SHP77 treated with DMSO at 0.1 percent for 48 hours (cell line): Measurements from ENCODE around the gene EQTN.

Experiments used
- DNase-seq: peaks from one replicate; lab custom pipeline; 2025; lab: John Stamatoyannopoulos, UW

The EQTN gene

DNA sequence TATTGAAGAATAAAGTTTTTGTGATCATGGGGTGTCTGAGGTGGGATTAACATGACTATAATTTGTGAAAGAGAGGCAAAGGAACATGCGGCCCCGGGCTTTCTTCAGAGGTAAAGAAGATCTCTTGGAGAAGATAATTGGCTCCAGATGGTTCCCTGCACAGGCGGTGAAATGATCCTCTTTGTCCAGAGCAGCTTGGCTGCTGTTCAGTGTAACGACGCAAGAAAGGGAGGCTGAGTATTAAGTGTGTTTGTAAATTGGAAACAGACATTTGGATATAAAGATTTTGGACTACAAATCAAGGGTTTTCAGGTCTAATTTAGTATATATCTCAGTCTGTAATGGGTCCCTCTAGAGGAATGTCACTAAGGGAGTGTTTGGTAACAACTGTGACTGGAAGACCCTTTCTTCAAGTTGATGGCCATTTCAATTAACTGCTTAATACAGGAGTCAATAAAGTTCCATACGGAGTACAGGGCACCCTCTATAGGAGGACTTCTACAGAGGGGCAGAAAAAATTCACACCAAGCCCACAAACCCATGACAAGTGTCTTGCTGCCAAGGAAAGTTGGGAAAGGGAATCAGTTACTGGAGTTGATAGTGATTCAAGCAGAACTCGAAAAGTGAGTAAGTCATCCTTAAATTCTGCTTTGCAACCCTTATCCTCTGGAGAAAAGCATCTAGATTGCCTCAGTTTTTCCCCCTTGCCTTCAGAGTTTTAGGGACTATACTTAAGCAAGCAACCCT is 4.1 kb downstream of the EQTN start:
- no peak for DNase-seq

DNA sequence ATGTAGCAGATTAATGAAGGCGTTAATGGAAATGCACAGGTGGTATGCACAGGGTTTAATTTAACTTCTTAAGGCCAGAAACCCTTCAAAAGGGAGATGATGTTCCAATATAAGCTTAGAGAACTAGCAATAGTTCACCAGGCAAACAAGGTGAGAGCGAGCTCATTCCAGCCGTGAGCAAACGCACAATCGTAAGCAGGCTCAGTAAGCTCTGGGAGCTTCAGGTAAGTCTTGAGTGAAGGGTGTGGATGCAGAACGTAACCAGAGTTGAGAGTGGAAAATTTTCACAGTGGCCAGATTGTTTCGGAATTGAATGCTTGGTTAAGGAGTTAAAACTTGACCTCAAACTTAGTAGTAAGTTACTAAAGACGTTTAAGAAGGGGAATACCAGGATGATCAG is 5.7 kb downstream of the EQTN start:
- no peak for DNase-seq

DNA sequence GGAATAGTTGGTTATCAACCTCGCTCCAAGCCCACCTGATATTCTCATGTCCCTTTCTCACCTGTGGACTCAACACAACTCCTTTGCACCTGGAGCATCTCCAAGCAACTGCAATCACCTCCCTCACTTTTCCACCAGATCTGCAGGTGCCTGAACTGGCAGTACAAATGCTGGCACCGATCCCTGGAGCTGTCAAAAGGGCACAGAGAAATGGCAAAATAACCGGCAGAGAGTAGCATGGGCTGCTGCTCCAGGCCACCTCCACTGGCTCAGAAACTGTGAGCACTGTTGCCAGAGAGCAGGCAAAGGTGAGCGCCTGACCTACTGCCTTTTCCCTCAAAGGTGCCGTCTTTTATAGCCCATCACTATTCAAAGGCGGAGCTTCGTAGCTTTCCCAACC is 14.7 kb downstream of the EQTN start:
- DNase-seq = no peak

DNA sequence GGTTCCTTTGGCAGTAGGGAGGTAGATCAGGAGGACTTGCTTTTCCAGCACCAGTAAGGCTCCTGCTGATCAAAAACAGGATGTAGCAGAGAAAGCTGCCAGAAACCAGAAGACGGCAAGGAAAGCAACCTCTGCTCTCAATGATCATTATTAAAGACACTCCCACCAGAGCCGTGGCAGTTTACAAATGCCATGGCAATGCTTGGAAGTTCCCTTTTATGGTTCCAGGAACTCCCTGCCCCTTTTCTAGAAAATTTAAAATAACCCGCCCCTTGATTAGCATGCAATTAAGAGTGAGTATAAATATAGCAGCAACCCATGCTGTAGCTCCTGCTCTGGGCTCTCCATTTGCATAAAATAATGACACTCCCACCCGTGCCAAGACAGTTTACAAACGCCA is 16.1 kb downstream of the EQTN start:
- no peak for DNase-seq

DNA sequence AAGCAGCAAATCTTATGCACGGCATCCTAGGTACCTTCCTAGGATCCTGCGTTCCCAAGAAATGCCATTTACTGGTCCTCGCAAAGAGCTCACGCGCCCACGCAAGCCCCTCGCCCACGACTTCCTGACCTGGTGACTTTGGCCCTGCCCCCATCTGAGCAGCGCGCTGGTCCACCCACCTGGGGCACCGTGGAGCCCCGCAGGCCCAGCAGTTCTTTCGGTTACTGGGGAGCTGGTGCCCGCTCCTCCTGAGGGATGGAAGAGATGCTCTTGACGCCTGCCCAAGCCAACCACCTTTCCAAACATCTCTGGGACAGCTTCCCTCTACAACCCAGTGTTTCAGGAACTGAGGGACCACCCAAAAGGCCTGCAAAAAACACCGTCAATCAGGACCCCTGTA is 16.7 kb downstream of the EQTN start:
- DNase-seq = no peak

DNA sequence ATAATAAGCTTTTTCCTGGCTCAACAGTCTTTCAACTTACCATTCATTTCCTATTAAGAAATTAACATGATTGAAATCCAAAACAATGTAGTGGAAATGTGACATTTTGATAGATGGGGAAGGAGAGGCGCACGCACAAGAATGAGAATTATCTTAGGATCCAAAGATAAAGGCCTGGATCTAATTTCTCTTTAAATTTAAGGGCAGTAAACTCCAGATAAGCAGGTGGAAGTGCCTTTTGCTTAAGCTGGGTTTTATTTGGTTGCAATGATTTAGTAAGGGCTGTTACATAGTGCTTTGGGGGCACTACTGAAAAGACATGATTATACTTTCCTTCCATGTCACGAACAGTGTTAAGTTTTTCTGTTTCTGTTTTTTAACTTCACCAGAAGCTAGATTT is 17.3 kb downstream of the EQTN start:
- DNase-seq = no peak

DNA sequence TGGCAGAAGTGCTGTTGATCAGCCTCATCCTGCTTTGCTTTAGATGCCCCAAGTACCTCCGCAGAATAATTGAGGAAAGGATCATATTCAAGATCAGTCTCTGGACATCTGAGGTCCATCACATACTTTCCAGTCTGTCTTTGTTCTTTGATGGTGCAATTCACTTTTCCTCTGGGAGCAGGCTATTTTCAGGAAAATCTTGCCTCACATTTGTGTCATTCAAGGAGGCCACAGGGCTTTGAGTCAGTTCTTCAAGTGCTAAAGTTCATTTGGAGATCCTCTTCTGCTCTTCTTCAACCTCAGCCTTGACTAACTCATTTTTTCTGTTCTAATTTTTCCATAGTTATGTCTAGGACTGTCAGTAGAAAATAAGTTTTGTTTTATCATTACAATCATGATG is 18.6 kb downstream of the EQTN start:
- DNase-seq = no peak

DNA sequence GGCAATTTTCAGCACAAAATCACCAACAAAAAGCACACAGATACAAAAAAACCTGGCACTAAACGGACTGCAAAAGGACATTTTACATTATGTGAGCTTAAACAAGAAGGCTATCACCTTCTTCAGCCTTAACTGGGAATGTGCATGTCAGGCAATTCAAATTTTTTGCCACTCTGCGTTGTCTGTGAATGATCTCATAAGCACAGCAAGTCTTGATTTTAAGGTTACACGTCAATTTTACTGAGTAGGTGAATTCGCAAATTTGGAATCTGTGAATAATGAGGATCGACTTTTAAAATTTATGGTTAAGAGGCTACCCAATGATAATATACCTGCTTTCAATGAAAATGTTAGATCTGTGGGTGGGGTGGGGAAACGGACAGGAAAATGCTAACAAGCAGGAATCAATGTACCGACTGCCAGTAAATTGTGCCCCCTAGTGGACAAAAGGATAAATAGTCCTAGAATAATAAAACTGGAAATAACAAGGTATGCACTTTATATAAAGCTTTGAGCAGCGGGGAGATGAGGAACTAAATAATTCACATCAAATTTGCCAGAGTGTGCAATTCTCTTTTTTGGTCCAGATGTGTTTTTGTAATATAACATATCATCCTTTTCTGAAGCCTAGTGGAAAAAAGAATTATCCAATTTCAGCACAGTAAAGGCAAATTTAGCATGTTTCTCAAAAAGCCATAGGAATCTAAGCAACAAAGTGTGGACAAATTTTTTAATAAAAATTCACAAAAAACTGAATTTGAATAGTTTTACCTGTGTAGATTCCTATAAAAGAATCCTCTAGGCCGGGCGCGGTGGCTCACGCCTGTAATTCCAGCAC is 20.5 kb downstream of the EQTN start:
- peak; percentile 64 for DNase-seq

DNA sequence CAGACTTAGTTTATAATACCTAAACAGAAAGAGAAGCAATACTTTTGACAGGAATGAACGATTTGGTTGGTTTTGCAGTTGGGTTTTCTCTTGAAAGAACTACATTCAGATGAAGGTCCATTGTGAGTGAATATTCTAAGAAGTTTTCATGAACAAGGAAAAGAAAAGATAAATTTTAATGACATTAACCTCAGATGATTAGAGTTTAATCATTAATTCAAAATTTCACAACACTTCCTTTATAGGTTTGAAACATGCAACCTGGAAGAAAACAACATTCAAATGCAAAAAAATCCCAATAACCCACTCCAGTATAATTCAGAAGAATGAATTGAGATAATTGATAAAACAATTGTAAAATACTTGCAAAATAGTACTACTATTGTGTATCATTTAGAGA is 23.8 kb downstream of the EQTN start:
- DNase-seq = no peak

DNA sequence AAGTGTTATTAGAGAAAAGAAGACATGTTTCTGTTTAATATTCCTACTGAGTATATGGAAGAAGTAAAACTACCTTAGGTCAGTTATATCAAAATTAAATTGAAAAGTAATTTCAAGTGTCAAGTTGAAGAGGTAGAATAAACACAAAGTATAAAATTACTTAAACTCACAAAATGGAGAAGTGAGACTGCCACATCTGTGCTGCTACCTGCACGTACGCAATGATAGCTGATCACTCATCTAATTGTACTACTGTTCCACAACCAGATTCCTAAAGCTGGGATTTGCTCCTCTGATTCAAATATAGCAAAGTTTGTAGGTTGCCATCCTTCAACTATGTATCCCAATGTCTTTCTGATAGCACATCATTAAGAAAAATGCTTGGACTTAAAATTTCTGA is 24.8 kb downstream of the EQTN start:
- no peak for DNase-seq

DNA sequence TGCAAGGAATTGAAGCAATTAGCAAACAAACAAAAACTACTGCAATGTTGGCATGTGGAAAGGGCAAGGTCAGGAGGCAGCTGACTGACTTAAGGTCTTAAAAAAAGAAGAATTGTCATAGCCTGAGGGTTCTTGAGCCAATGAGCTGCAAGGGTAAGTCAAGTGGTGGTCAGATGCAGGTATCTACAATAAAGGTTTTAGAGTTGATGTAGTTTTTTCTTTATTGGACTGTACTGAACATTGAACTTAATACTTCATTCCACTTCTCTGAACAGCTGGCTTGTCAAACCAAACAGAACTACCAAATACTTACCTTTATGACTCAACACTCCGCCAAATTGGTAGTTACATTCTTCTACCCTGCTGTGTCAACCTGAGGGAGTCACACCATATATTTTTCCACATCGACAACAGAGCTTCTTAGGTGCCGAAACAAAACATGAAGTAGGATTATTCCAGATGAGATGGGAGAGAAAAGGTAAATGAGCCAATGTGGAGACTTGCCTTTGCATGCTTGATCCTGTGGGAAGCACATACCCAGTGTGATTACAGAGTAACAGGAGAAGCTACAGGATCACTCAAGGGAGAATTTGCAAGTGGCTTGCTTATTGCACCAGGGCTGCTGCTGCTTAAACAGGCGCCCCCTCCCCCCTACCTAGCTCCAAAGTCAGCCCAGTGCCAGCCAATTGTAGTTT is 35.3 kb downstream of the EQTN start:
- no peak for DNase-seq

DNA sequence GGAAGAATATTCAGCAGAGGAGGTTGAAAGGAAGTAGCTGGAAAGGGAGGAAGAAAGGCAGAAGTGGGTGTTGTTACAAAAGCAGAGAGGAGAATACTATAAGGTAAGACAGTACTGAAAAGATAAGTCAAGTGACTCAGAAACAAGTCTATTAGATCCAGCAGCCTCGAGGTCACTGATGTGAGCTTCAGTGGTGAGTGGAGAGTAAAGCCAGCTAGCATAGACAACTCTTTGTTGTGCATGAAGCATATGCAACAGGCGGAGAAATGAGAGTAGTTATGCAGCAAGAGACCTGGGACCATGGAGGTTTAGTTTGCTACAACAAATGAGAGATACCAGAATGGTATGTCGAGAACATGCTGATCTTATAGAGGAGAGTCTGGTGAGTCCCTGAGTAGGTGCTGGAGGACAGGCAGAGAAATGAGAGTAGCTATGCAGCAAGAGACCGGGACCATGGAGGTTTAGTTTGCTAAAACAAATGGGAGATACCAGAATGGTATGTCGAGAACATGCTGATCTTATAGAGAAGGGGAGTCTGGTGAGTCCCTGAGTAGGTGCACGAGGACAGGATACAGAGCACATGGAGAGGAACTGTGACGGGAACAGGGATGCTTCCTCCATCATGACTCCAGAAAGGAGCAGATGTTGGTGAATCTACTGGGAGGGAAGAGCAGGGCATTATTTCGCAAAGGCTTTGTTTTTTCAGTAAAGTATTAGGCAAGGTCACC is 36.0 kb downstream of the EQTN start:
- DNase-seq = no peak

DNA sequence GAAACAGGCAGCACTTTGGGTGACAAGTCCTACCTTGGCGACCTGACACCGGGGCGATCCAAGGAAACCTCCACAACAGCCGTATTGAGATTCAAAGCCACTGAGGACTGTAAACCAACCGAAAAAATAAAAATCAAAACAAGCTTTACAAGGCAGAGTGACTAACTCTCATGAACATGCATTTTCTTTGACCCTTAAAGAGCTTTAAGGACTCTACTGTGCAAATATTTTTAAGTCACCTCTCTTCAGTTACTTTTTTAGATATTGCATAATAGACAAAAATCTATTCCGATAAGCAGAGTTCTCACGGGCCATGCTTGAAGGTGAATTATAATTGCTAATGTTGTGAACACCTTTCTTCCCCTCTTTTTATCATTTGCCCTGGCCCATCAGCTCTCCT is 38.3 kb downstream of the EQTN start:
- no peak for DNase-seq

DNA sequence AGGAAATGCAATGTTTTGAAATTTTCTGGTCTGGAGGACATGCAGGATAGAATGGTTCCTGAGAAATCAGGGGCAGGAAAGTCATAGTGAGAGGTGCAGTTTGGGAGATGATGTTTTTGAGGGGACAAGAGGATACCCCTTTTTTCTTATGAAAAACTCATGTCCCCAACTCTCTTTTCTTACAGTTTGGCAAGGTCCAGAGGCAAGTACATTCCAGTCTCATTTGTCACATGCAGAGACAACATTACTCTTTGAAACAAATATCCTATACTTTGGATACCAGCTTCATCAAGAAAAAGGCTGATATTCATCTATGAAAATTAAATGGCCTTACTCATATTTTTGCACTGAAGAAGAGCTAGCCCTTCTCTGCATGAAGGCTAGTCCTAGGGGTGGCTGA is 48.2 kb downstream of the EQTN start:
- no peak for DNase-seq

DNA sequence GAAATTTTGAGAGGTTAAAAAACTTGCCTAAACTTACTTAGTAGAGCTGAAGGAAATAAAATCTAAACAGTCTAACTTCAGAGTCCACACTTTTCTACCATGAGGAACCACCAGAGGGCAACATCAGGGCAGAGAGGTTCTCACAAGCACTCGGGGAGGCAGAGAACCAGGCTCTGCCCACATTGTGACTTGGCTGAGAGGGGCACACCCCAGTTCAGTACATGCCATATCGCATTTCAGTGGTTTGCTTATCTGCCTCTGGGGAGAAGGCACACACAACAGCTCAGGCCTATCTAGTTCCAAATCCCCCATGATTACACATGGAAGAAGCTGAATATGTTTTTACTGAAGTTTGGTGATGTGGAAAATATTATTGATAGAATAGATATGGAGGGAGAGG is 49.2 kb downstream of the EQTN start:
- DNase-seq = no peak

DNA sequence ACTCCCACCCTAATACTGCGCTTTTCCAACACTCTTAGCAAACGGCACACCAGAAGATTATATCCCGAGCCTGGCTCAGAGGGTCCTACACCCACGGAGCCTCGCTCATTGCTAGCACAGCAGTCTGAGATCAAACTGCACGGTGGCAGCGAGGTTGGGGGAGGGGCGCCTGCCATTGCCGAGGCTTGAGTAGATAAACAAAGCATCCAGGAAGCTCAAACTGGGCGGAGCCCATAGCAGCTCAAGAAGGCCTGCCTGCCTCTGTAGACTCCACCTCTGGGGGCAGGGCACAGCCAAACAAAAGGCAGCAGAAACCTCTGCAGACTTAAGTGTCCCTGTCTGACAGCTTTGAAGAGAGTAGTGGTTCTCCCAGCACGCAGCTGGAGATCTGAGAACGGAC is 57.3 kb downstream of the EQTN start:
- DNase-seq = peak; percentile 58
